Stimulated activated CD8-positive, alpha-beta memory T cell treated with anti-CD3 and anti-CD28 coated beads, Interleukin-2, amount 100 ng/mL, for 48 hours (primary cell): ENCODE data around the gene GNAQ.

ENCODE experiments used
- DNase-seq, 2 donors: peaks; one replicate each; pipeline ENCODE4 v3.0.0-alpha.2; 2020; ENCODE audit warnings: low read depth in 2 of 2

Gene GNAQ

GRCh38 chr9:77844415-77844814 is 187.2 kb downstream of the GNAQ start:
- DNase-seq = no peak

GRCh38 chr9:77843871-77844155 is 187.8 kb downstream of the GNAQ start:
- no peak for DNase-seq

- DNase-seq = no peak
Observed at GRCh38 chr9:77843076-77843870, 188.3 kb downstream of the GNAQ start.

- DNase-seq = no peak
Observed at GRCh38 chr9:77841739-77842386, 189.7 kb downstream of the GNAQ start.

GRCh38 chr9:77839459-77840140 is 192.0 kb downstream of the GNAQ start:
- DNase-seq = no peak

GRCh38 chr9:77838986-77839385 is 192.6 kb downstream of the GNAQ start:
- no peak for DNase-seq

GRCh38 chr9:77834898-77835488 is 196.6 kb downstream of the GNAQ start:
- DNase-seq = no peak

GRCh38 chr9:77833561-77834429 is 197.8 kb downstream of the GNAQ start:
- no peak for DNase-seq

GRCh38 chr9:77832639-77833038 is 199.0 kb downstream of the GNAQ start:
- no peak for DNase-seq

GRCh38 chr9:77831781-77832180 is 199.8 kb downstream of the GNAQ start:
- DNase-seq = no peak

GRCh38 chr9:77830618-77831285 is 200.9 kb downstream of the GNAQ start:
- DNase-seq = no peak

GRCh38 chr9:77829420-77829819 is 202.2 kb downstream of the GNAQ start:
- DNase-seq = no peak

- no peak for DNase-seq
Observed at GRCh38 chr9:77827104-77827784, 204.4 kb downstream of the GNAQ start.

- DNase-seq = no peak
Observed at GRCh38 chr9:77826621-77827020, 205.0 kb downstream of the GNAQ start.

GRCh38 chr9:77826116-77826515 is 205.5 kb downstream of the GNAQ start:
- no peak for DNase-seq

GRCh38 chr9:77825361-77825760 is 206.2 kb downstream of the GNAQ start:
- no peak for DNase-seq

- no peak for DNase-seq
Observed at GRCh38 chr9:77820293-77820954, 211.2 kb downstream of the GNAQ start.

GRCh38 chr9:77819657-77820056 is 212.0 kb downstream of the GNAQ start:
- no peak for DNase-seq

- no peak for DNase-seq
Observed at GRCh38 chr9:77817590-77818311, 213.9 kb downstream of the GNAQ start.
